Daoy (cell line): ENCODE measurements around the gene CYP1B1. TPM values are rescaled to one million over a fixed set of nuclear protein-coding genes. Genes with fewer than 3 reads are reported as not detected.

Experiments
- DNase-seq: peaks from one replicate; pipeline ENCODE4 v3.0.0-alpha.2; 2015; ENCODE audit warnings: low read depth
- total RNA-seq: library from RNA; depleted of rRNA; stranded (reverse); fragments of >200 nt; shearing (Covaris generic); gene quantifications from 2 replicates; pipeline ENCODE4 v1.2.3, GENCODE V29; 2014

Gene CYP1B1
- total RNA-seq, 1 experiment from 2014 or later = 35.0 TPM

DNA sequence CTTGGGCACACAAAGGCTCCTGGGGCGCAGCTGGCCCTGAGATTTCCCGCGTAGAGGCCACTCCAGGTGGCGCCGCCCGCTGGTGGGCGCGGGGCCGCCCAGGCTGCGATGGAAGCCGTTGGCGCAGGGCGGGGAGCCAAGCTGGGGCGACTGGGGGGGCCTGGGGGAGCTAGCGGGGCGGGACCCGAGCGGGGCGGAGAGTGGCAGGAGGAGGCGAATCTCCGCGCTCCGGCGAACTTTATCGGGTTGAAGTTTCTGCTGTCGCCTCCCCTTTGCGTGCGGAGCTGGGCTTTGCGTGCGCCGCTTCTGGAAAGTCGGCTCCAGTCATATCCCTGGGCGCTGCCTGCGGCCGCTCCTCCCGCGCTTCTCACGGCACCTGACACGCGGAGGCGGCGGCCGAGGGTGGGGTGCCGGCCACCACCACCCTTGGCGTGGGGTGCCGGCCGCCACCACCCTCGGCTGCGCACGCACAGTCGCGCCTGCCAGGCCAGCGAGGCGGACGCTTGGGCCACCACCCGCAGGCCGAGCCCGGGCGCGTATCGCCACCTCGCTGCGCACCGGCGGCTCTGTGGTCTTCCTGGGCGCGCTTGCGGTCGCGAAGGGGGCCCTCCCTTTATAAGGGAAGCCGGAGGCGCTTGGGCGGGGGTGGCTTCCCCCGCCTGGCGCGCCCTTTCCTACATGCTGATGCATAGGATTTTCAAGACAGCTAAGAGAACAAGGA lies 919 bp upstream of the CYP1B1 start:
- DNase-seq = peak; percentile 99

DNA sequence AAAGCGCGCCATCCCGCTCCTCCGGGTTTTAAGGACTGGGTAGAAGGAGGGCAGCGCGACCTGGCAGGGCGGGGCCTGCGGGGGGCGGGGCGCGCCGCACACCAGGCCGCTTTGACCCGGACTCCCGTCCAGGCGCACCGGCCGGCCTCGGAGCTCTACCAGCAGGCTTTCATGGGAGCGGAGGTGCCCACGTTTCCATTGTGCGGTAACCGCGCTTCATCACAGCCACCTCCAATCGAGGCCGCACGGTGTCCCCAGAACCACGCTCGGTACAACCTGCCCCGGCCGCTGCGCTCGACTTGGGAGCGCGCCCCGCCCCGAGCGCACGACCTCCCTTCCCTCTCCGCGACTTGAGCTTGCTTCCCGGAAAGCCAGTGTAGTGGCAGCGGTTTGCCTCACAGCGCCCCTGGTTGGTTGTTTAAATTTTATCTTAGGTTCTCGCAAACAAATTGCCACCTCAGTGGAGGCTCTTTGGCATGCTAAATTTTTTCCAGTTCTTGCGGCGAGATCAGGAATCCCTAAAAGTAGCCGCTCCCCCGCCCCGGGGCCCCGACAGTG lies 280 bp upstream of the CYP1B1 start:
- peak; percentile 95 for DNase-seq

DNA sequence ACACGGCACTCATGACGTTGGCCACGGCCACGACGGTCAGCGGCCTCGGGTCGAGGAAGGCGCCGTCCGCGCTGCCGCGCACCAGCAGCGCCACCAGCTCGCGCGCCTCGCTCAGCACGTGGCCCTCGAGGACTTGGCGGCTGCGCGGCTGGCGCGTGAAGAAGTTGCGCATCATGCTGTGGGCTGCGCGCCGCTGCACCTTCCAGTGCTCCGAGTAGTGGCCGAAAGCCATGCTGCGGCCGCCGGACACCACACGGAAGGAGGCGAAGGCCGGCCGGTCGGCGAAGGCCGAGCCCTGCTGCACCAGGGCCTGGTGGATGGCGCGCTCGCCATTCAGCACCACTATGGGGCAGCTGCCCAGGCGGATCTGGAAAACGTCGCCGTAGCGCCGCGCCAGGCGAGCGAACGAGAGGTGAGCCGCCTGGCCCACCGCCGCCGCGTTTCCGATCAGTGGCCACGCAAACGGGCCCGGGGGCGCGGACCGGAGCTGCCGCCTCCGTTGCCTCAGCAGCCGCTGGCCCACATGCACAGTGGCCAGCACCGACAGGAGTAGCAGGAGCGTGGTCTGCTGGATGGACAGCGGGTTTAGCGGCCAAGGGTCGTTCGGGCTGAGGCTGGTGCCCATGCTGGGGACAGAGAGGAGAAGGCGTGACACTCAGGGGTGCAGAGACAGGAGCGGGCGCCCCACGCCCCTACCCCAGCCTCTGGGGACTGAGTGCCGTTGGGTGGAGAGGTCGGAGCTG lies 1.0 kb downstream of the CYP1B1 start:
- no peak for DNase-seq

DNA sequence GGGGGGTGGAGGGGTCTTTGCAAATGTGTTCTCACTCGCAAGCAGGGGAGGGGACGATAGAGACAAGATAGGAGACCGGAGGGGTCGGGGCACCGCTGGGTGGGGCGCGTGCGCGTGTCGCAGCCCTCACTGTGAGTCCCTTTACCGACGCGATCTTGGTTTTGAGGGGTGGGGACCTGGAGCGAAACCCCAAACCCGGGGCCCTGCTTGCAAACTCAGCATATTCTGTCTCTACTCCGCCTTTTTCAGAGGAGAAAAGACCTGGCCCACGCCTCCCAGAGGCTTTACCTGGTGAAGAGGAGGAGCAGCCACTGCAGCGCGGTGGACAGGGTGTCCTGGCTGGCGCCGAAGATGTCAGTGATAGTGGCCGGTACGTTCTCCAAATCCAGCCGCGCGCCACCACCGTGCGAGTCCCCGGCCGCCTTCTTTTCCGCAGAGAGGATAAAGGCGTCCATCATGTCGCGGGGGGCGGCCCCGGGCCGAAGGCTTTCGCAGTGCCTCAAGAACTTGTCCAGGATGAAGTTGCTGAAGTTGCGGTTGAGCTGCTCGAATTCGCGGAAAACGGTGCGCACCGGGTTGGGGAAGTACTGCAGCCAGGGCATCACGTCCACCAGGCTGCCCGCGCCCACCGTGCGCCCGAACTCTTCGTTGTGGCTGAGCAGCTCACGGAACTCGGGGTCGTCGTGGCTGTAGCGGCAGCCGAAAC lies 1.7 kb downstream of the CYP1B1 start:
- DNase-seq = no peak

DNA sequence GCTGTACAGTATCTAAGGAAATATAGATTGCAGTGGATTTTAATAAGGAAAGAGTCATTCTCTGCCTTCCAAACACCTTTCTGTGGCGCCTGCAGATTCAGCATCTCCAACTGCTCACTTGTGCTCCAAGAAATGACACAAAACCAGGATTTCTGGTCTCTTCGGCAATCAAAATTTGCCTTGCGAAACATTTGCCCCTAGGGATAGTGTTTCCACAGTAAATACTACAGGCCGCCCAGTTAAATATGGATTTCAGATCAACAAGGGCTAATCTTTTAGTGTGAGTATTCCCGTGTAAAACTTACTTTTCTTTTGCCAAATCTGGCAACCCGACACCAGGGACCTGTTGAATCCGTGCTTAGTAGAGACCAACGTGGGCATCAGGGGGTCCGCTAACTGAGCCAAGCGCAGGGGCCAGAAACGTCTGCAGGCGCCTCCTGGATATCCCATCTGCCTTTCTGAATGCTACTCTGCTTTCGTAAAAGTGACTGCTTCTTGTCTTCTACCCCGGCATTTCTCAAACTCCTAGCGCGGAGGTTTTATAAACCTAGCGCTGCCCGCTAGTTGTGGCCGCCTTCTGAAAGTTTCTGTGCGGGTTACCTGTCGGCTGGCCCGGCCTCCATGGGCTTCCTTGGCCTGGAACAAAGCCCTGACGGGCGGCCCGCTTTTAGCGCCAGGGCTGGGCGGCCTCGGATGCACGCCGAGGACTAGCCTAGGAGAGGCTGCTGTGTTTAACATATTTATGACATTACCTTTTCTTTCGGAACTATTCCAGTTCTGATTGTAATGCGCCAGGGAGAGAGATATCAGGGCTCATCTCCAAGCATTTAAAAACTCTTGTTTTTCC lies 2.5 kb downstream of the CYP1B1 start:
- no peak for DNase-seq

DNA sequence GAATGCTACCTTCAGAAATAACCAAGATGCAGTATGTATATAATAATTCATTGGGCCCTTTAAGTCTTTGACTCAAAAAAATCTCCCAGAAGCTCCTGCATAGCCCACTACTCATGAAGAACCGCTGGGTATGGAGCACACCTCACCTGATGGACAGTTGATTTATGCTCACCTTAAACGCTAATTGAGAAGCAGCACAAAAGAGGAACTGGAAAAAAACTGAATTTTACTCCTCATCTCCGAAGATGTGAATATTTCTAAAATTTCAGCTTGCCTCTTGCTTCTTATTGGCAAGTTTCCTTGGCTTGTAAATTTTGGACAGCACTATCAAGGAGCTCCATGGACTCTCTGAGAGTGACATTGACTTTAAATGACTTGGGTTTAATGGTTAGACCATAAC lies 5.5 kb downstream of the CYP1B1 start:
- DNase-seq = no peak

DNA sequence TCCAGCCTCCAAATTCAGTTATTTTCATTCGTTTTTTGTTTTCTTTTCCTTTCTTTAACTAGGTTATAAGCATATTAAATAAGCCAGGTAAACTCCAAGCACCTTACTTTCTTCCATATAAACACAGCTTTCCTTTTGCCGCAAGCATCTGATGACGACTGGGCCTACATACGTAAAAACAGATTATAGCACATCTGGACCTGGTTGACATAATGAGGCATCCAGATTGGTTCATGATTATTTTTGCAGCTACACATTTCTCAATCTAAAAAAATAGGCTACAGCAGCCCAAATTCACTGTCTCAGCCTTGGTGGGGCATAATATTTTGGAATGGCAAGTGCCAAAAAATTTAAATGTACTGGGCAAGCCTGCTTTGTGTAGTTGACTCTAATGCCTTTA lies 7.7 kb downstream of the CYP1B1 start:
- DNase-seq = no peak

DNA sequence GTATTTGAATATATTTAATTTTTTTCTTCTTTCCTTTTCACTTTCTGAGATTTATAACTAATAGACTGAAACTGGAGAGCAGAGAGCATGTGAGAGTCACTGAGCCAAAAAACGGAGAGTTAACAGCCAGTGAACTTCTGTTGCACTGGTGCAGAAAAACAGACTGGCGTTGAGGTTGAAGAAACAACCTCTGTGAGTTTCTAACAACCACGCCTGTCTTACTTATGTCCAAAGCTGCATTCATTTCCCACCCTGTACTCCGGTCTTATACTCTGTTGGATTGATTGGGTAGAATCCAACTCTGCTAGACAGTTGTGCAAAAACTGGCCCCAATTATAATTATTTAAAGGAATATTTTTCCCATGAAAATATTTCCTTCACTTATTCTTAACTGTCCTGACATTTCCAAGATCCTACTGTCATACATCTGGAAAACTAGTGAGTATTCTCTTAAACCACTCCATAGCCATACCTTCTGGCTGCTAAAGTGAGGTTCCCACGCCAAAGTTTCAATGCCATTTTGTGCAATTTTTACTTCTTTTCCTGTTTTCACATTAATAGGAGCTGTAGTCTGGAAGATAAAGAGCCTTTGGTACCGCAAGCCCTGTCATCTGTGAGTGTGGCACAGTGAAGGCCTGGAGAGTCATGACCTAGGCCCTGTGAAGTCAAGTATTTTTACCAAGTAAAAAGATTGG lies 9.4 kb downstream of the CYP1B1 start:
- no peak for DNase-seq

DNA sequence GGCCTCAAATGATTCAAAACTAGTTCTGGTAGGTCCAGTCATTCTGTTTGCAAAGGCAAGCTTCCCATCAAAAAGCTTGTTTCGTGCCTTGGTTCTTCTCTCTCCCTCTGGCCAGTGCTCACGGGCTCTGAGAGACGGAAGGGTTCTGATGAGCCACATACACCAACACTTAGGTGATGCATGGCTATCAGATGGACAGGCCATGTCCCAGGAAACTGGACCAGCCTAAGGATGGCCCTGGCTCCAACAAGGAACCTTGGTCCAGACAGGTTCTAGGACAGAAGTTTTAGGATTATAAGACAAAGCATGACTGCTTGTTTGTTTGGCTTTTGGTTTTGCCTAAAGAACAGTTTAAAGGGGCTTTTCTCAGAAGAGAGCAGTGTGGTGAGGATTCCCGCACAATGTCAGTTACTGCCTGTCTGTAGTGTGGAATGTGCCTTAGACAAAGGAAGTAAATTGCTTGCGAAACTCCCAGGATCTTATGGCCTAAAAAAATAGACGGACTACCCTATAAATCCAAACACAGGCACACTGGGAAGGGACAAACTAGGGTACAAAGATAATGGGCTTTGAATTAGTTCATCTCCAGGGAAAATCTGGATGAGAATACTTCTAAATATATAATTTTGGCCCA lies 10.3 kb downstream of the CYP1B1 start:
- DNase-seq = no peak

DNA sequence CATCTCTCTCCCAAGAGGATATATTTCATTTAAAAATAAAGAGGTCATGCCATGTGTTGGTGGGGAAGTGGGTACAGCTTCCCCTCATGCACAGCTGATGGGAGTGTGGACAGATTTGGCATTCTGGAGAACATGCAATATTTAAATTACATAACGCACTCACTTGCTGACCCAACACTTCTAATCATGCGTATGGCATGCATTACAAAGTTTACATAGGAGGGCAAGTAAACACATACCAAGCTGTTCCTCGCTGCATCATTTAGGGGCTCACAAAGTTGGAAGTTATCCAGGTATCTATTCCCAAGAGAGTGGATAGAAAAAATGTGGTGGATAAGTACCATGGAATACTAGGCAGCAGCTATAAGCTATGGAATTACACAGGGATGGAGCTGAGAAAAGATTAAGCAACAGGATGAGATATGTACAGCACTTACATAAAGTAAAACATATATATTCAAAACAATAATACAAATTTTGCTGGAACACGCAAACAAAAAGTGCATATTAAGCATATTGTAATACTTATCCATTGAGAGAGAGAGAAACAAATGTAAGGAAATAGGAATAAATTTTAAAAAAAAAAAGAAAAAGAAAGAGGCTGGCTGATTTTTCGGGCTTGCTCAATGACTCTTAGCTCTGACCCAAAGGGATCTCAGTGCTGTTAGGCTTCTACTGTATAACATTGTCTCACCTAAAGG lies 11.0 kb downstream of the CYP1B1 start:
- no peak for DNase-seq

DNA sequence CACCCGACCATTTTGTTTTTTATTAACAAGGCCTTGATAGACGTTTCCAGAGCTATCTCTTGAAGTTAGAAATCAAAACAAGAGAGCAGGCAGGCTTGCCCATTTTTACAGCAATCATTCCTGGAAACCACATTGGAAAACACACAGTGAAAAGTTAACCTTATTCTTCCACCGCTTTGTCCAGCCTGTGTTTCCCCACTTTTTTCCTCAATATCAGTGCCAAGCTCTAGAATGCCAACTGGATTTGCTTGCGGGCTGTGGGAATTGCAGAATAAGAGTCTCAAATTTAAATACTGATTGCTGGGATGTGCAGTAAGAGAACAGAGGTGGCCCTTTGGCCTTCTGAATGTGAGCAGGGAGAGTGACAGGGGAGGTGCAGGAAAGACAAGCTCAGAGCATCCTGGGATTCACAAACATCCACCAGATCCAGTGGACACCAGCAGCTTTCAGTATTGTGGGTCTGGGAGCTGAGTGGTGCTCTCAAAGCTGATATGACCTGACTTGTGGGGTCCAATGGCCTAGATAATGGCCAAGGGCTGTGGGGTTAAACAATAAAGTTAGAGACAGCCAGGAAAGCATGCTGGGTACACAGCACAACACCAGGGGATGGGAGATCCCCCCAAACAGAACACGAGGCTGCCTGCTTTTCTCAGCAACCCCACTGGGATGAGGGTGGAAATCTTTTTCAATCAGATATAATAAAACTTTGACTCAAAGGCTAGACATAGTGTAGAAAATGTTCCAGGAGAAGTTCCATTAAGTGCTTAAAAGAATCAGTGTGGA lies 15.5 kb downstream of the CYP1B1 start:
- no peak for DNase-seq

DNA sequence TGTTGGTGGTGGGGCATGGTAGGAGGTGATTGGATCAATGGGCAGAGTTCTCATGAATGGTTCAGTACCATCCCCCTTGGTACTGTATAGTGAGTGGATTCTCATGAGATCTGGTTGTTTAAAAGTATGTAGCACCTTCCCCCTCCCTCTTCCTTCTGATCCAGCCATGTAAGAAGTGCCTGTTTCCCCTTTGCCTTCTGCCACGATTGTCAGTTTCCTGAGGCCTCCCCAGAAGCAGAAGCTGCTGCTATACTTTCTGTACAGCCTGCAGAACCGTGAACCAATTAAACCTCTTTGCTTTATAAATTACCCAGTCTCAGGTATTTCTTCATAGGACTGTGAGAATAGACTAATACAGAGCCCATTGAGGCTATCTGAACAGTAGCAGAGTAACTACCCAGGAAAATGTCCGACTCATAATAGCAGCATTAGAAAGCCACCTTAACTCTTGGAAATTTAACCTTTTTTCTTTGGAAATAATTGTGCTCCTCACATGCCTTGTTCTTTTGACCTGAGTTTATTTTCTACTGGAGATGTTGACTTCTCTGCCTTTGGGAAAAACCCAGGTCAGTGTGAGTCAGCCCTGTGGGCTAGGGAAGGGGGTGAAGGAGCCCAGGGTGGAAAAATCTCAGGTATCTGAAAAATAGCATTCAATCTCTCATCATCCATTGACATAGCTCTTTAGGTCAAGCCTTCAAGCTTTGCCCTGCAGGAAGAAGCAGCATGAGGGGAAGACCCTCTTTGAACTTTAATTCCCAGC lies 18.1 kb downstream of the CYP1B1 start:
- DNase-seq = peak; percentile 70

DNA sequence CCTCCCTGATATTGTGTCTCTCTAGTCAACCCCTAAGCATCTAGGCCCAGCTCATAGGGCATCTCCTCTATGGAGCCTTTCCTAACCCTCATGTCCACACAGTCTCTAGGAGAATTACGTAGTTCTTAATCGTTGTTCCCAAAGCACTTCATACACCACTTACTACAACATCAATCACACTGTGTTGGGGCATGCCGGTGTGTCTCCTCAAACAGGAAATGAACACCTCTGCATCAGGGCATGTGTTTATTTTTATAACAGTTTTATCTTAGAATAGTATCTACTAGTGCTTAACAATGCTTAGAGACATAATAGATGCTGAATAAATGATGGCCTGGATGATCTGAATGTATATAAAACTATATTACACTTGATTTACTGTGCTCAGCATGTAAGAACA lies 19.7 kb downstream of the CYP1B1 start:
- peak; percentile 68 for DNase-seq

DNA sequence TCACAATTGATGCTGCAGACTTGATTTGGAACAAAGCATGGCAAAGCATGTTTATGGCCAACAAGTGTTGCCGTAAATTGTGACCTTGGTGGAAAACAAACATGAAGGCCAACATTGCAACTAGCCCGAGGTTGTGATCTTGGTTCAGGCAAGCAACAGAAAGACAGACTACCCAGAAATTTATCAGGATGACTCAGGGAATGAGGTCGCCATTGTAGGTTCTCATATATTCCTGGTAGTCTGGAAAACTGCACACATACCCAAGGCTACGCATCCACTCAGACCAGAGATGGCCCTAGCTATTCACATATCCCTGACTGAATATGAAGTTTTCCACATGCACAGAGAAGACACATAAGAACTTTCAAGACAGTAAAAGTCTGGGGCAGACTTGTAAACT lies 30.1 kb downstream of the CYP1B1 start:
- no peak for DNase-seq

DNA sequence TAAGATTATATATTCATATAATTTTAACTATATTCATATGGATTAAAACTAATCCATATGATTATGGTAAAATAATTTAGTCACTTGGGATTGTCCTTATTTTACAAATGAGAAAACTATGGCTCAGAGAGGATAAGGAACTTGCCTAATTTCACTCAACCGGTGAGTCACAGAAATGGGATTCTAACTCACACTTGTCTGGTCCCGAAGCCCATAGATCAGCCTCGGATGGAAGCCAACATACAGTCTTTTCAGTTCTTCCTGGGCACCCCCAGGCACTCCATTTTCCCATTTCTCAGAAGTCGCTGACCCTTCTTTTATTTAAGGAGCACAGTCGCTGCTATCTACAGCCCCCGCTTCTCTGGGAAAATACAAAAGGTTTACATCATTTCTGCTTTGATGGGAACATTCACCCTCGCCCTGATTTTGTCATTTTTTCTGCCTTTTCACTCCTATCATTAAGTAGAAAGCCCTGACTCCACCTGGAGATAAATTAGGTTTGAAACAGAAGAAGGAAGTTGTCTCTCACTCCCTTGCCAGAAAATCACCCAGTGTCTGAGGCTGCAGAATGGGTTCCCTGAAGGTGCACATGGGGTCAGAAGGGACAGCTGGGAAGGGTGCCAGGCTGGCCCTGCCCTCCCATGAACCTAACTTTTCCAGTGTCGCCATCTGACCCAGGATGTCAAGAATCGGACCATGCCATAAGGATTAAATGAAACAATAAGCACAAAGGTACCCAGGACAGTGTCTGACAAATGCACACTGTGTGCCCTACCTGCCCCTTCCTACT lies 36.6 kb downstream of the CYP1B1 start:
- peak; percentile 79 for DNase-seq

DNA sequence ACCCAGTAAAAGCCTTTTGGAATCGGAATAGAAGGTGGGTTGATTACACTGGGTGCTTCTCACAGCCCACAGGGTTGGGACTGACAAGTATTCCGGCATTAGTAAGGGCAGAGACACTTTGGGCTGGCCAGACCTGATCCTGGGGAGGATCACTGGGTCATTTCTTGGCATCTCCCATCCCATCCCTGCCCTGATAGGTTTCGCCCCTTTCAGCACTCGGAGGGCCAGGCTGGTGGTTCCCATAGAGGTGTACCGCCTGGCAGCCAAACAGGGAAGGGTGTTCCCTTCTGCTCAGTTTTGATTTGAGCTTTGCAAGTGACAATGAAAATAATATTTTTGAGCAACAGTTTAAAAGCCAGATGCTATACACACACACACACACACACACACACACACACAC lies 37.3 kb downstream of the CYP1B1 start:
- no peak for DNase-seq
